K562 (cell line): ENCODE measurements around the gene SMIM11. TPM values are rescaled to one million over a fixed set of nuclear protein-coding genes. Genes with fewer than 3 reads are reported as not detected.

Experiments
- BRF2 ChIP-seq: IDR thresholded peaks from 3 replicates; pipeline ENCODE4 v1.6.1; 2011; ENCODE audit warnings: borderline replicate concordance, mild to moderate bottlenecking; ENCODE audit not compliant: insufficient read length, insufficient read depth
- EZH2 ChIP-seq: IDR thresholded peaks from 2 replicates; pipeline ENCODE4 v1.6.1; 2012; ENCODE audit warnings: low read depth, mild to moderate bottlenecking, inconsistent platforms, low read length, borderline replicate concordance
- GTF2E2 ChIP-seq: fragments of 200-800 bp; sonication (Bioruptor generic); IDR thresholded peaks from 2 replicates; pipeline ENCODE4 v1.6.1; 2016; ENCODE audit warnings: missing genetic modification characterization, missing compliant biosample characterization
- KAT8 ChIP-seq: fragments of 450-650 bp; IDR thresholded peaks from 2 replicates; pipeline ENCODE4 v1.6.1; 2016; ENCODE audit warnings: low read depth, mild to moderate bottlenecking
- KLF13 ChIP-seq: fragments of 450-650 bp; IDR thresholded peaks from 2 replicates; pipeline ENCODE4 v1.6.1; 2016; ENCODE audit warnings: missing genetic modification characterization, low read depth, mild to moderate bottlenecking, missing compliant biosample characterization, moderate library complexity, borderline replicate concordance
- MLLT1 ChIP-seq, 2 experiments: fragments of 450-650 bp; IDR thresholded peaks; 2 replicates each; pipeline ENCODE4 v1.6.1; 2016
- PHB ChIP-seq: fragments of 250-450 bp; sonication (Bioruptor Pico); IDR thresholded peaks from 2 replicates; pipeline ENCODE4 v1.5.0; 2021
- PPARD ChIP-seq: fragments of 250-450 bp; sonication (Bioruptor Pico); IDR thresholded peaks from 2 replicates; pipeline ENCODE4 v1.8.0; 2022; ENCODE audit warnings: inconsistent platforms, mild to moderate bottlenecking, moderate library complexity
- RBM17 ChIP-seq: fragments of 200-400 bp; formaldehyde crosslinking; IDR thresholded peaks from 2 replicates; pipeline ENCODE4 v1.6.1; 2017; ENCODE audit warnings: low read depth, mild to moderate bottlenecking, low read length, borderline replicate concordance
- SIX5 ChIP-seq, 2 experiments: IDR thresholded peaks; 2 replicates each; pipeline ENCODE4 v1.6.1; 2011; ENCODE audit warnings: low read length in 2 of 2, borderline replicate concordance in 1 of 2, low read depth in 1 of 2, mild to moderate bottlenecking in 1 of 2, moderate library complexity in 1 of 2; ENCODE audit not compliant: insufficient read depth in 1 of 2
- STAG1 ChIP-seq: sonication (generic); formaldehyde crosslinking; IDR thresholded peaks from 2 replicates; pipeline ENCODE4 v1.5.0; 2020; ENCODE audit warnings: missing genetic modification reagents, borderline replicate concordance
- TRIM25 ChIP-seq: fragments of 450-650 bp; IDR thresholded peaks from 2 replicates; pipeline ENCODE4 v1.7.0; 2016; ENCODE audit warnings: borderline replicate concordance
- ZEB2 ChIP-seq: fragments of 450-650 bp; IDR thresholded peaks from 2 replicates; pipeline ENCODE4 v1.6.1; 2016
- ZNF41 ChIP-seq: fragments of 250-450 bp; sonication (Bioruptor Pico); conservative IDR thresholded peaks from 2 replicates; pipeline ENCODE4 v1.4.0; 2020; ENCODE audit warnings: mild to moderate bottlenecking
- ZNF583 ChIP-seq: fragments of 250-450 bp; sonication (Bioruptor Pico); IDR thresholded peaks from 2 replicates; pipeline ENCODE4 v1.4.0; 2020
- polyA plus RNA-seq, 8 experiments: library from polyadenylated mRNA; depleted of rRNA in 4 of 8; stranded (reverse) in 5 of 8; unstranded in 3 of 8; fragments of >200 nt; fragmentation: Nextera tagmentation in 2 of 8; fragmentation: Illumina TruSeq in 1 of 8; extraction: Ambion mirVana in 2 of 8; extraction: Trizol in 1 of 8; gene quantifications; 2 replicates each; pipeline versions ENCODE4 v1.2.1 to v1.2.3, GENCODE V29; 2011 to 2014; ENCODE audit warnings: inconsistent platforms in 1 of 8, missing spikeins in 1 of 8
- total RNA-seq, 7 experiments: library from RNA; depleted of rRNA in 6 of 7; stranded (reverse); fragments of >200 nt in 6 of 7; fragmentation: Illumina TruSeq in 2 of 7; extraction: Trizol in 2 of 7; gene quantifications; 2 replicates each; pipeline versions ENCODE4 v1.2.1 to v1.2.3, GENCODE V29; 2011 to 2021; ENCODE audit warnings: low replicate concordance in 1 of 7
- TF ChIP-seq, protein P1 (sequence below): fragments of 250-450 bp; sonication (Bioruptor Pico); IDR thresholded peaks from 2 replicates; pipeline ENCODE4 v1.8.0; 2021; ENCODE audit warnings: moderate library complexity, mild to moderate bottlenecking, inconsistent platforms

The SMIM11 gene
- total and polyA plus RNA-seq, 9 of the 15 experiments (the other 6 are each of a cell fraction or from before 2014, with no cell fraction given): 3.9 to 113 (median 25.5) TPM

DNA sequence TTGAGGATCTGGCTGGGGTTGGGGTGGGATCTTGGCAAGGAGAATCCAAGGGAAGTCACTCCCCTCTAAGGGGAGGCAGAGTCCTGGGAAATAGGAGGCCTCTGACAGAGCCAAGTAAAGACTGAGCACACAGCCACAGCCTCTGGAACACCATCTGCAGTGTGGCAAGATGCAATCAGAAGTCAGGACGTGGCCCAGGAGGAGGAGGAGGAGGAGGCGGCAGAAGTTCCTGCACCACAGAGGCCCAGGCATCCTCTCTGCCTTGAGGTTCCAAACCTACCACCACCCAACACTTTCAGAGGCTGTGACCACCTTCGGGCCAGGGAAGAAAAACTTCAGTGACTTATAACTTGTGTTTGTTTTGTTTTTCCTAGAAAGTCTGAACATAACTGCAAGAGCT, 35.2 kb upstream of the SMIM11 start (continued):
- no peak for TF ChIP-seq TRIM25
- TF ChIP-seq STAG1: no peak
- TF ChIP-seq, protein P1, sequence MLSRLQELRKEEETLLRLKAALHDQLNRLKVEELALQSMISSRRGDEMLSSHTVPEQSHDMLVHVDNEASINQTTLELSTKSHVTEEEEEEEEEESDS (CRISPR knock-in tag): no peak
- no peak for TF ChIP-seq RBM17
- TF ChIP-seq KLF13: no peak
- TF ChIP-seq ZNF41 (CRISPR knock-in tag): no peak
- TF ChIP-seq KAT8: no peak
- TF ChIP-seq GTF2E2: no peak
- no peak for TF ChIP-seq PPARD (CRISPR knock-in tag)
- TF ChIP-seq SIX5 (IDR thresholded peaks at IDR 0.05; ENCODE audit: borderline replicate concordance in 1 of 2, insufficient read depth in 1 of 2, low read depth in 1 of 2, low read length in 2 of 2): no peak
- no peak for TF ChIP-seq BRF2
- no peak for TF ChIP-seq MLLT1 (IDR thresholded peaks at IDR 0.05)
- no peak for TF ChIP-seq ZEB2
- TF ChIP-seq ZNF583 (CRISPR knock-in tag): no peak
- no peak for TF ChIP-seq EZH2
- TF ChIP-seq PHB (CRISPR knock-in tag): no peak
